Posterior vena cava (tissue), 2 donors: Measurements from ENCODE around the gene RFTN1. TPM values are rescaled to one million over a fixed set of nuclear protein-coding genes. Genes with fewer than 3 reads are reported as not detected.

Experiments
- DNase-seq: peaks from one replicate; pipeline ENCODE4 v3.0.0-alpha.2; 2020; ENCODE audit warnings: low spot score
- intact Hi-C, 2 donors: fragments of 100-400 bp; cut with DNase I; formaldehyde crosslinking; loops; one replicate each; pipeline versions ENCODE4 v1.14.1 to v1.14.2; 2022 to 2023
- long read RNA-seq, 2 donors: library from polyadenylated mRNA; unstranded; transcript quantifications; one replicate each; pipeline ENCODE4 v2.0.0, GENCODE V29; 2020 to 2021
- total RNA-seq, 2 donors: library from RNA; stranded (reverse); fragmentation: NEBNext Ultra II Directional; extraction: Animal tissue kit (Norgen Biotek cat#: 25700); gene quantifications; one replicate each; pipeline ENCODE4 v1.2.1, GENCODE V29; 2021
- donor health status: DM: yes; HTN: yes; CAD: no.
- donor health status: DM: yes; HTN: yes; CAD: no.

The RFTN1 gene, protein sequence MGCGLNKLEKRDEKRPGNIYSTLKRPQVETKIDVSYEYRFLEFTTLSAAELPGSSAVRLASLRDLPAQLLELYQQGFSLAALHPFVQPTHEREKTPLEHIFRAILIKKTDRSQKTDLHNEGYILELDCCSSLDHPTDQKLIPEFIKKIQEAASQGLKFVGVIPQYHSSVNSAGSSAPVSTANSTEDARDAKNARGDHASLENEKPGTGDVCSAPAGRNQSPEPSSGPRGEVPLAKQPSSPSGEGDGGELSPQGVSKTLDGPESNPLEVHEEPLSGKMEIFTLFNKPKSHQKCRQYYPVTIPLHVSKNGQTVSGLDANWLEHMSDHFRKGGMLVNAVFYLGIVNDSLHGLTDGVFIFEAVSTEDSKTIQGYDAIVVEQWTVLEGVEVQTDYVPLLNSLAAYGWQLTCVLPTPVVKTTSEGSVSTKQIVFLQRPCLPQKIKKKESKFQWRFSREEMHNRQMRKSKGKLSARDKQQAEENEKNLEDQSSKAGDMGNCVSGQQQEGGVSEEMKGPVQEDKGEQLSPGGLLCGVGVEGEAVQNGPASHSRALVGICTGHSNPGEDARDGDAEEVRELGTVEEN
- total RNA-seq = 100 to 1,000 TPM in 1 of 2 donors, 10 to 100 TPM in 1; 72.2 to 102 TPM
- long read RNA-seq, donor 1, transcript RFTN1-201 (10 exons, 2,982 nt) = major isoform, 6 of 26 reads
- long read RNA-seq, donor 1, partial matches to known transcripts = 6 of 26 reads
- long read RNA-seq, donor 1, other reads (novel, unspliced or antisense) = 14 of 26 reads
- long read RNA-seq, donor 2, transcript RFTN1-201 (10 exons, 2,982 nt) = major isoform, 115 of 184 reads
- long read RNA-seq, donor 2, partial matches to known transcripts = 16 of 184 reads
- long read RNA-seq, donor 2, other reads (novel, unspliced or antisense) = 51 of 184 reads

DNA sequence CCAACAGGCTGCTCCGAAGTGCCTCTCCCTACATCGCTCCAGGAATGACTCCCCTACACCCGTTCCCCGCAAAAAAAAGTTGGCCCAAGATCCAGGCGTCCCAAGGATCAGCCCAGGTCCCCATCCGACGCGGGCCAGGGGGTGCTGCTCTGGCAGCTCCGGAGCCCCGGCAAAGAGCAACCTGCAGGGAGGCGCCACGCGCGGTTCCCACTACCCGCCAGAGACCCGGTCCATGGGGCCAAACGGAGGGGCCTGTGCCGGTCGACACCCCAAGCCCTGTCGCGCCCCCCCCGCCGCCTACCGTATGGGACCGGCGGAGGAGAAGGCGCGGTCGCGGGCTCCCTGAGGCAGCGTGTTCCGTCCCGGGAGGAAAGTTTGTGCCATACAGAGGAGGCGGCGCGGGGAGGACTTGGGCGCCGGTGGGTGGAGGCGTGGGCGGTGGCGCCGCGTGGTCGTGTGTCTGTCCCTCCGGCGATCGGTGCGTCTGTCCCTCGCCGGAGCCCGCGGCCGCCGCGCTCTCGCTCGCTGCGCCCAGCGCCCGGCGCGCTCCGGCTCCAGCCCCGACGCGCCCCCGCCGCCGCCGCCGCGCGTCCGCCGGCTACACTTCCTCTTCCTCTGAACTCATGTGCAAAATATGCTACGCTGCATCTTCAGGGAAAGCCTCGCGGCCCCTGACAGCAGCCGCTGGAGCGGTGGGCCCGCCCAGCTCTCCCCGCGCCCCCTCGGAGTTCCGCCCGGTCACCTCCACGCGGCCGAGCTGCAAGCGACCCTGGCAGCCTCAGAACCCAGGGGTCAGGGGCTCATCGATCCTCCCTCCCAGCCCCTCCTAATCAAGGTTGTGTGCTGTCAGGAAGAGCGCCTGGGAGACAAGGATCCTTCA is at the start of gene RFTN1:
TSS of gene RFTN1 (minus strand) at position 559 of the 880 bp plus-strand sequence. CDS start 19,830 bp downstream, outside the sequence.
- DNase-seq = peak; percentile 91

GRCh38 chr3:16559653-16560365 is 46.3 kb upstream of the RFTN1 start:
- intact Hi-C loops = no loop called here

More for the DNA sequence above, at the start of gene RFTN1:
- intact Hi-C loops = loop anchor here in 1 of 2 donors (5.0 kb wide), 1 partner anchor 36 kb away; no protein-coding TSS in a partner anchor

GRCh38 chr3:16554126-16554525 is 40.6 kb upstream of the RFTN1 start:
- intact Hi-C loops = loop anchor here (5.0 kb wide), 1 partner anchor 272 kb away; no protein-coding TSS in a partner anchor
- no peak for DNase-seq

More at GRCh38 chr3:16559653-16560365, 46.3 kb upstream of the RFTN1 start:
- no peak for DNase-seq

GRCh38 chr3:16552757-16553156 is 39.3 kb upstream of the RFTN1 start:
- no peak for DNase-seq
- intact Hi-C loops = loop anchor here (5.0 kb wide), 1 partner anchor 270 kb away; no protein-coding TSS in a partner anchor

GRCh38 chr3:16551342-16551976 is 38.0 kb upstream of the RFTN1 start:
- intact Hi-C loops = loop anchor here (5.0 kb wide), 1 partner anchor 269 kb away; no protein-coding TSS in a partner anchor
- DNase-seq = no peak

- intact Hi-C loops = loop anchor here (5.0 kb wide), 1 partner anchor 269 kb away; no protein-coding TSS in a partner anchor
- peak; percentile 86 for DNase-seq
These were observed 37.3 kb upstream of the RFTN1 start for GRCh38 chr3:16550676-16551341.

GRCh38 chr3:16550305-16550675 is 36.8 kb upstream of the RFTN1 start:
- intact Hi-C loops = loop anchor here (5.0 kb wide), 1 partner anchor 268 kb away; no protein-coding TSS in a partner anchor
- no peak for DNase-seq

DNA sequence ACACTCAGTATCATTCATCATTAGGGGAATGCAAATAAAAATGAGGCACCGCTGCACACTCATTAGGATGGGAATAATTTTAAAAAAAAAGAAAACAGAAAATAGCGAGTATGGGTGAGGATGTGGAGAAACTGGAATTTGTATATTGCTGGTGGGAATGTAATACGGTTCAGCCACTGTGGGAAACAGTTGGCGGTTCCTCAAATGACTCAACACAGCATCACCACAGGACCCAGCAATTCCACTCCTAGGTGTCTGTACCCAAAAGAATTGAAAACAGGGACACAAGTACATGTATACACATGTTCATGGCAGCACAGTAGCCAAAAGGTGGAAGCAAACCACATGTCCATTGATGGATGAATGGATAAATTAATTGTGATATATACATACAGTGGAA is 35.2 kb upstream of the RFTN1 start:
- intact Hi-C loops = no loop called here
- DNase-seq = no peak

DNA sequence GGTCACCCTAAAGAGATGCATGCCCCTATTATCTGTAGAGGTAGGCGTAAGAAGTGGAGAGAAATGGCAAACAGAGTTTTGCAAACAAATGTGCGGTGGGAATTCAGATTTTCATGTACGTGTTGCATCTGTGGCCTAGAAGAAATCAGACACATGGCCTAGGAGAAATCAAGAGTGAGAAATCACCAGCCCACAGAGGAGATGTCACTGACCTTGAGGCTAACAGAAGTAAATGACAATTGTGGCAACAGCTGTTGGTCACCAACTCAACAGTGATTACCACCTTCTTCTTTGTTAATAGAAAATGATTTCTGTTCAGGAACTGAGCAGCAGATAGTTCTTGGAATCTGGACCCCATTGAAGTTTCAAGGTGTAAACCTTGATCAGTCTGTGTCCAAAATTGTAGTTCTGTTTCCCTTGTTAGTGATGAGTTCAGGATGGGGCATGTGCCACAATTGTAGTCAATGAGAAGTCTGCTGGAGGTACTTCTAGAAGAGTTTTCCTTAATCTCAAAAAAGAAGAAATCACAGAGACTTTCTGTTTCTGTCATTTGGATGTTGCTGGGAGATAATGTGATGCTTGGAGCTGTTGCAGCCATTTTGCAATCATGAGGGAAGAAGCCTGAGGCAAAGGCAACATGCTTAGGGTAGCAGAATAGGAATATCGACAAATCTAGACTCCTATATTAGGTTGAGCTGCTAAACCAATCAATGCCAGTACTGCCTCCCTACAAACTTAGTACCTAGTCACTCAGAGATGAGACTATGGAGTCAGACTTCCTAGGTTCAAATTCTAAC is 34.3 kb upstream of the RFTN1 start:
- no peak for DNase-seq
- intact Hi-C loops = loop anchor here in 1 of 2 donors (2.0 kb wide), 1 partner anchor 17 kb away; no protein-coding TSS in a partner anchor

DNA sequence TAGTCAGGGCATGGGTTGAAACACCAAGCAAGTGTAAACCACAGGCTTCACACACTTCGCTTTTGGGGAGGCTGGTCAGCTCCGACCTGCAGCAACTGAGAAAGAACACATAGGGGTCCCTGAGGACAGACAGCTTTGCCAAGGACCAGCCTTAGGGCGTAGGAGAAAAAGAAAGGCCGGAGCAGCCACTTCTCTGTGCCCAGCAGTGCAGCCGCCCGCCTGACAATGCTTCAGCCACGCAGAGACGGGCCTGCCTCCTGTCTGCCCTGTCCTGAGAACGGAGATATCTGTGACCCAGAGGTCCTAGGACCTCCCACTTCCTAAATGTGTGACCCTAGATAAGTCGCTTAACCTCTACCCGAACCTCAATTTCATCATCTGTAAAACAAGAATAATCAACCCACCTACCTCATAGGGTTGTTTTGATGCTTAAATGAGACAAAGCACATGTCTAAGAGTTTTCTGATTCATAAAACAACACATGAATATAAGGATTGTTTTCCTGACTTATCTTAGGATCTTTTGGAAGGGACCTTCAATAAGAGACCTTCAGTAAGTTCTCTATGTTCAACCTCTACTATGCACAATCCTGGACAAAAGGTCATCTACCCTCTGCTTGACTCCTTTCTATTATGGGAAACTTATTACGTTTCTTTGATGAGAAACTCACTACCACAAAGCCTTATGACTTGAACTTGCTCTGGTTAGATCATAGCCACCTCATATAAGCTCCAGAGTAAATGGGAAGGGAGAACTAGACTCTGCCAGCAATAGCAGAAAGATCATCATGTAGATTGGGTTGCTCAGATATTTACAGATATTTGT is 32.9 kb upstream of the RFTN1 start:
- DNase-seq = no peak
- intact Hi-C loops = loop anchor here in 1 of 2 donors (2.0 kb wide), 1 partner anchor 16 kb away; no protein-coding TSS in a partner anchor

GRCh38 chr3:16545413-16546185 is 32.1 kb upstream of the RFTN1 start:
- intact Hi-C loops = loop anchor here in 1 of 2 donors (2.0 kb wide), 1 partner anchor 15 kb away; no protein-coding TSS in a partner anchor
- DNase-seq = no peak

DNA sequence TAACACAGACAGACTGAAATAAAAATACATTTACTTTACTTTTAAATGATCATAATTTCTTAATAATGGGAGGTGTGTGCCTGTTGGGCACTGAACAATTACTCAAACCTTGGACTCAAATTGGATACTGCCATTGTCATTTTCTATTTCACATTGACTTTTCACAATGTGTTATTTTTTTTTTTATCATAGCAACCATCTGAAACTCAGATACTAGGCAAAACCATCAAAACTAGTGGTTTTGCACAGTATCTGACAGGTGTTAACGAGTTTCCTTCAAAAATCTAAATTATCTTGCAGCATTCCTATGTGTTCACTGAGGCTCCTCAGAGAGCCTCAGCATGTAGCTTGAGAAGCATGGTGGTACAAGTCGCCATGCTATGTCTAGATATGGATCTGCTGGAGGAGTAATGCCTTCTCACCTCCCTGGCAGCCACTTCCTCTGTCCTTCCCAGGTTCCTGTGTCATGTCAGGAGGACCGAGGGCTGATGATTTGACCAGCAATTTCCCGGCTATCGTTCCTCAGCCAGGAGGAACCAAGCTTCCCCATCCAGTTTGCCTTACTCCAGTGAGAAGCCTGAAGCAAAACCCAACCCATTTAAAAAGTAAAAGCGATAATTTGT is 29.9 kb upstream of the RFTN1 start:
- intact Hi-C loops = no loop called here
- no peak for DNase-seq

DNA sequence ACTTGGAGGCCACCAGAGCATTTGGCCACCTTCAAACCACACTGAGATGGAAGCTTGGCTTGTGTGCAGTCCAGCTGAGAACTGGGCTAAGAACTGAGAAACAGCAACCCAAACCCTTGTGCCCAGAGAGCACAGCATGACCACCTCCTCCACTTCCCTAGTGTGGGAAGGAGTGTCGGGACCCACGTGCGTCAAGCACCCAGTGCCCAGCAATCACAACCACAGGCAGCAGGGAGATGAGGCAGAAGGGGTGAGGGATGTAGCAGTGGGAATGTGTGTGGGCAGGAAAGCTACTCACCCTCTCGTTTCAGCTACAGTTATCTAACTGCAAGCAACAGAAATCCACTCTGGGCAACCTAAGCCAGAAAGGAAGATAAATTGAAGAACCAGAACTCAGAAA is 25.0 kb upstream of the RFTN1 start:
- DNase-seq = no peak
- intact Hi-C loops = no loop called here

GRCh38 chr3:16536996-16537395 is 23.5 kb upstream of the RFTN1 start:
- intact Hi-C loops = no loop called here
- no peak for DNase-seq
